Adipocyte (in vitro differentiated cells): ENCODE measurements around the gene ESYT2.

Source experiments
- DNase-seq: peaks from one replicate; pipeline ENCODE4 v3.0.0-alpha.2; 2015; ENCODE audit warnings: low read depth
- H3K27me3 ChIP-seq: replicated peaks from 2 replicates; pipeline ENCODE4 v1.7.0; 2013; ENCODE audit warnings: mild to moderate bottlenecking, low read length, moderate library complexity; ENCODE audit not compliant: control insufficient read depth, insufficient read depth
- H3K36me3 ChIP-seq: 2 replicates; pipeline ENCODE4 v1.7.0; 2013; ENCODE audit warnings: low read length, mild to moderate bottlenecking, moderate library complexity; ENCODE audit not compliant: control insufficient read depth, insufficient read depth, severe bottlenecking
- H3K4me1 ChIP-seq: 2 replicates; pipeline ENCODE4 v1.7.0; 2013; ENCODE audit warnings: mild to moderate bottlenecking, low read length, moderate library complexity; ENCODE audit not compliant: control insufficient read depth, insufficient read depth
- H3K4me3 ChIP-seq: 2 replicates; pipeline ENCODE4 v1.7.0; 2013; ENCODE audit warnings: mild to moderate bottlenecking, low read length, moderate library complexity
- H3K9ac ChIP-seq: 2 replicates; pipeline ENCODE4 v1.7.0; 2013; ENCODE audit warnings: mild to moderate bottlenecking, low read length, moderate library complexity
- H3K9me3 ChIP-seq: 2 replicates; pipeline ENCODE4 v1.7.0; 2013; ENCODE audit warnings: mild to moderate bottlenecking, low read length, moderate library complexity; ENCODE audit not compliant: control insufficient read depth

The ESYT2 gene

DNA sequence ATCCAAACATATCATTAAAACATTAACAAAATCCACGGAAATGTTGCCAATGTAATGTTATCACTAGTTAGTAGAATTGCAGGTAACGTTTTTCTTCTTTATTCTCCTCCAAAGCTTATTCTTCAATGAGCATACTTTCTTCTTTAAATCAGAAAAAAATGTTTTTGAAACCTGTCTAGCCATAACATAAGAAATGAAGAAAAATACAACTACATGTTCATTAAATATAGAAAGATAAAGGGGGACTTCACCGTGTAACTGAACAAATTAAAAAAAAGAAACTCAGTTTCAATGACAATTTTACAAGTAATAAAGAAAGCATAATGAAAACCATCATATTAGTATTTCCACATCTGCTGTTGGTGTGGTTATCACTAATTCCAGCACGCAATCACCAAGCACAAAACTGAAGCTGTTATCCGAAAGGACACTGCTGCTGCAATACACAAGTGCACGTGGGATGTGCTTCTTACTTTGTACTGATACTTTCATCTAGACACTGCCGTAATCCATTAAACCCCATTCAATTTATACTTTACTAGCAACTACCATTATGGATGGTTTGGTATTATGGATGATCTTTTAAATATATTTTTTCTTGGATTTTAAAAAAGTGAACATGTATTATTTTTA lies 9.6 kb downstream of the ESYT2 start:
- peak; percentile 62 for DNase-seq
- H3K27me3 ChIP-seq, result no peaks in the 10 kb centered on the region
- H3K4me1 ChIP-seq, result peaks cover 72% of the 10 kb centered on the region

DNA sequence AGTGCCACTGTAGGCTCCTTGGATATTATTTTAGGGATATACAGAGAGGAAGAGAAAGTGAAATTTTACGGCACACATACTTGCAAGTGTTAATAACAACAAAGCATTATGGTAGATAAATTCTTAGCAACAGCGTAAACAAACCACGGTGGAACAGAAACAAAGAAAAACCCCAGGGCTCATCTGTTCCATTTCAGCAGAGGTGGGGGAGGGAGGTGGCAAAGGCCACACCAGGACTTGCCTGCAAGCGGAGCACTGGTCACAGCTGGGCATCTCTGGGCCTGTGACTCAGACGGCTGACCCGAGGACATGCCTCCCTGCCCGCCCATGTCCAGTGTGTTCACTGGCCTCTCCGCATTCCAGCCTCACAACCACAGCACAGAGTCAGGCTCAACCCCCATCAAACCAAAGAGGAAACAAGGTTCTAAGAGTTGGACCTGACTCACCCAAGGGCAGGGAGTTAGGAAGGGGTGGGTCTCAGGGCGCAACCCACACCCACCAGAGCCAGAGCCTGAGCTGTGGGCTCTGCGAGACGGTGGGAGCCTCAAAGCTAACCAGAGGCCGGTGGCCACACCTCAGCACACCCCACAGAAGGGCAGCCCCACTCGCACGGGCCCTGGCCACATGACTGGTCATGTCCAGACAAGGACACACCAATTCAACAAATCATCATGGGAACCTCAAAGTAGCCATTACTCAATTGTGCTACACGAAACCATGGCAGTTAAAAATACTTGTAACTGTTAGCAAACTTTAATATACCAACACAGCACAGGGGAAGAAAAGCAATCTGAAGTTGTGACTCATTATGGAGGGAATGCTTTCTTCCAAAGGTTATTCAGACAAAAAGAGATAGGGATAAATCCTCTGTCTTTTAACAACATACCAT lies 10.7 kb downstream of the ESYT2 start:
- peak overlapping the region; percentile 73 for H3K4me3 ChIP-seq
- peaks cover 75% of the 10 kb centered on the region for H3K4me1 ChIP-seq
- peak; percentile 93 for DNase-seq
- H3K9me3 ChIP-seq, result no peaks in the 10 kb centered on the region
- H3K27me3 ChIP-seq, result no peaks in the 10 kb centered on the region
- H3K9ac ChIP-seq, result peak overlapping the region; percentile 83
- no peaks in the 10 kb centered on the region for H3K36me3 ChIP-seq

More for the DNA sequence above, 9.6 kb downstream of the ESYT2 start:
- no peaks in the 10 kb centered on the region for H3K36me3 ChIP-seq
- no peaks in the 10 kb centered on the region for H3K9me3 ChIP-seq
- peak overlapping the region; percentile 73 for H3K4me3 ChIP-seq
- H3K9ac ChIP-seq, result peak overlapping the region; percentile 83

DNA sequence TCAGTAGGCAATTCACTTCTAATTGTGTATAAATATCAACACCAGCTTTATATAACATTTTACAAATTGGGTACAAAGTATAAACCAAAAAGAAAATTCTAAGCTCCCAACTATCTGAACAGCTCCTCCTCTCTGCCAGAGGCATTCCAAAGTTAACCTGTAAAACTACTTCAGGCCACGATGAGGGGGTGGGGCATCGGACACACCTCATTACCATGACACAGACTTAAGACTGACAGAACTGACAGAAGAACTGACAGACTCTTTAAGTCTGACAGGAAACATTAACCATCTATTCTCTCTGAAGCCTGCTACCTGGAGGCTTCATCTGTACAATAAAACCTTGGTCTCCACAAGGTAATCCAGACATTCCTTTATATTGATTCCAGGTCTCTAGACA lies 12.3 kb downstream of the ESYT2 start:
- DNase-seq, result no peak
- Histone ChIP-seq H3K36me3 (no peaks in the 10 kb centered on the region), H3K4me3 (peak overlapping the region; percentile 73), H3K9me3 (no peaks in the 10 kb centered on the region), H3K4me1 (peaks cover 82% of the 10 kb centered on the region), H3K27me3 (no peaks in the 10 kb centered on the region), H3K9ac (peak overlapping the region; percentile 83)

DNA sequence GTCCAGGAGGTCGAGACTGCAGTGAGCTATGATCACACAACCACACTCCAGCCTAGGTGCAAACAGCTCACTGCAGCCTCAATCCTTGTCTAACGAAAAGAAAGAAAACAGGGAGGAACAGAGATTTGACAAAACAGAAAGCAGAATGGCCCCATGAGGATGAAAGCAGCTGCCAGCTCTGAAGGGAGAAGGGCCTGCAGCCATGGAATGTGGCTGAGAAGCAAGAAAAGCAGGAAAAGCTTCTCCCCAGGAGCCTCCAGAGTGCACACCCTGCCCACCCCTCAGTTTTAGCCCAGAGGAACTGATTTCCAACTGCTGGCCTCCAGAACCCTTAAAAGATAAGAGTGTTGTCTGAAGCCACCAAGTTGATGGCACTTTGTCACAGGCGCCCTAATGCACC lies 13.0 kb downstream of the ESYT2 start:
- Histone ChIP-seq H3K4me3 (peak overlapping the region; percentile 73), H3K27me3 (no peaks in the 10 kb centered on the region), H3K4me1 (peaks cover 82% of the 10 kb centered on the region), H3K36me3 (no peaks in the 10 kb centered on the region), H3K9ac (peak overlapping the region; percentile 83), H3K9me3 (no peaks in the 10 kb centered on the region)
- DNase-seq, result peak; percentile 47

DNA sequence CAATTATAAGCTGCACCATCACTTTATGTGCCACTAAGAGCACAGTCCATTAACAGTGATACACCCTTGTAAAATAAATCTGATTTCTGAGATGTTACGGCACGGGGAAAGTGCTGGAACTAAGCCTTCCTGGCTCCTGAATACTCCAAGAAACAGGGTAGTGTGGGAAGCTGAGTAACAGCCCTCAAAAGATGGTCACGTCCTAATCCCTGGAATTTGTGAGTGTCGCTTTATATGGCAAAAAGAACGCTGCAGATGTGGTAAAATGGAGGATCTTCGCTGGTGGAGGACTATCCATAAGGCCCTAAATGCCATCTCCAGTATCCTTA lies 13.5 kb downstream of the ESYT2 start:
- no peak for DNase-seq
- no peaks in the 10 kb centered on the region for H3K36me3 ChIP-seq
- no peaks in the 10 kb centered on the region for H3K9me3 ChIP-seq
- peaks cover 82% of the 10 kb centered on the region for H3K4me1 ChIP-seq
- H3K4me3 ChIP-seq, result peak overlapping the region; percentile 73
- H3K9ac ChIP-seq, result peak overlapping the region; percentile 83
- H3K27me3 ChIP-seq, result no peaks in the 10 kb centered on the region

DNA sequence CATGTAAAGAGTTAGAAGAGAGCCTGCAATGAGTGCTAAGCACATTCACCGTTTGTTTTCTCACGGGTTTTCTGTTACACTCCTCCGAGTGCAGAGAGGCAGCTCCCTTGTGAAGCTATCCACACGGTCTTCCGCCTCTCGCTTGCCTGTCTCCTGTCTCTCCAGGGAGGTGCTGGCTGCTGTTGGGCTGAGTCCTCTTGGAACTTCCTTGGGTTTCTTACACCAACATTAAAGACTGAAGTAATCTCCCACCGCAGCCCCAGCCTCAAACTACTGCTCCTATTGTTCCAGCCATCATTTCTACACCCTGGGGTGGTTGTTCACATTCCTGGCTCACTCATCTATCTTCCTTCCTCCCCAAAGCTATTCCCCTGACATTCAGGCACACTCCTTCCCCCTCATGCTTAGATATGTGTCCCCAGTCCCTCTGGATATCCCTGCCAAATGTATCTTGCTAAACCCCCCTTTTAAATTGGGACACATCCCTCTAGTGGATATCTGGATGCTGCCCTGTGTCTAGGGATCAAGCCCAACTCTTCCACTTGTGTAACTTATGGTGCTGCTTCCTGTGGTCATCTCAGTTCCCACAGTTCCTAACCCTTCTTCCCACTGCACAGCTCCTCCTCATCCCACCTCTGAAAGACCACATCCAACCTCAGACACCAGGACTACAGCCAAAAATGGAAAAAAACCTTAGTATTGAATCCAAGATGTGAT lies 14.1 kb downstream of the ESYT2 start:
- H3K4me1 ChIP-seq, result peaks cover 81% of the 10 kb centered on the region
- DNase-seq, result no peak
- H3K27me3 ChIP-seq, result no peaks in the 10 kb centered on the region
- H3K9me3 ChIP-seq, result no peaks in the 10 kb centered on the region
- H3K4me3 ChIP-seq, result peak overlapping the region; percentile 73
- no peaks in the 10 kb centered on the region for H3K36me3 ChIP-seq
- peak overlapping the region; percentile 83 for H3K9ac ChIP-seq

DNA sequence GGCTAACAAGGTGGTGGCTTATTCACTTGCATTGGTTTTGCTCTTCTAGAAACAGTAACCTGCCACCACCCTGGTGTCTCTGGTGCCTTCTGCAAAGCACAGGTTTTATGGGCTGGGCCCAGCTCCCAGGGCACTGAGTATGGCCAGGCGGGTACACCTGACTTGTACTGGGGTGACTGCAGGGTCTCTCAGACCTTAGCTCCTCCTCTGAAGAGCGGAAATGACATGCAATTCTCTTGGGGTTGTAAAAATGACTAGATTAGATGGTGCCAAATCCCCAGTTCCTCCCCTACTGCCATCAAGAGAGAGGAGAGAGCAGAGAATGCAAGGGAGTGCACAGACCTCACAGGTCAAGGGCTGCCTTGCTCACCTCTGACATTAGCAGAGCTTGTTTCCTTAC lies 14.7 kb downstream of the ESYT2 start:
- no peaks in the 10 kb centered on the region for H3K27me3 ChIP-seq
- H3K4me3 ChIP-seq, result peak overlapping the region; percentile 73
- no peaks in the 10 kb centered on the region for H3K9me3 ChIP-seq
- H3K36me3 ChIP-seq, result no peaks in the 10 kb centered on the region
- DNase-seq, result no peak
- peak overlapping the region; percentile 43 for H3K9ac ChIP-seq
- H3K4me1 ChIP-seq, result peaks cover 75% of the 10 kb centered on the region

GRCh38 chr7:158812684-158813083 lies 16.6 kb downstream of the ESYT2 start:
- peaks cover 58% of the 10 kb centered on the region for H3K4me1 ChIP-seq
- H3K9me3 ChIP-seq, result no peaks in the 10 kb centered on the region
- no peaks in the 10 kb centered on the region for H3K27me3 ChIP-seq
- no peak overlapping the region for H3K9ac ChIP-seq
- H3K4me3 ChIP-seq, result no peak overlapping the region
- no peak for DNase-seq
- peaks cover 4% of the 10 kb centered on the region for H3K36me3 ChIP-seq

- Histone ChIP-seq H3K4me1 (peaks cover 54% of the 10 kb centered on the region), H3K4me3 (peak overlapping the region; percentile 43), H3K36me3 (peaks cover 4% of the 10 kb centered on the region), H3K27me3 (no peaks in the 10 kb centered on the region), H3K9ac (peak overlapping the region; percentile 72), H3K9me3 (no peaks in the 10 kb centered on the region)
- DNase-seq, result no peak
These were observed 17.4 kb downstream of the ESYT2 start for GRCh38 chr7:158811894-158812293.

GRCh38 chr7:158811461-158811860 lies 17.8 kb downstream of the ESYT2 start:
- peak overlapping the region; percentile 72 for H3K9ac ChIP-seq
- H3K36me3 ChIP-seq, result peaks cover 4% of the 10 kb centered on the region
- no peaks in the 10 kb centered on the region for H3K27me3 ChIP-seq
- DNase-seq, result peak; percentile 66
- peaks cover 50% of the 10 kb centered on the region for H3K4me1 ChIP-seq
- H3K4me3 ChIP-seq, result peak overlapping the region; percentile 43
- H3K9me3 ChIP-seq, result no peaks in the 10 kb centered on the region

DNA sequence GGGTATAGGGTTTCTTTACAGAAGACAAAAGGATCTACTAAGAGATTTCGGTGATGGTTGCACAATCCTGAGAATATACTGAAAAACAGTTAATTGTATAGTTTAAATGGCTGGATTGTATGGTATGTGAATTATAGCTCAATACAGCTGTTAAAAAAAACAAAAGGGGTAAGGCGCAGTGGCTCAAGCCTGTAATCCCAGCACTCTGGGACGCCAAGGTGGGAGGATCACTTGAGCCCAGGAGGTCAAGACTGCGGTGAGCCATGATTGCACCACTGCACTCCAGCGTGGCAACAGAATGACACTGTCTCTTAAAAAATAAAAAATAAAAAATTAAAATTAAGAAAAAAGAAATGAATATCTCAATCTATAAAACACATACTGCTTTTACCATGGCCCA lies 18.5 kb downstream of the ESYT2 start:
- no peaks in the 10 kb centered on the region for H3K9me3 ChIP-seq
- no peak overlapping the region for H3K9ac ChIP-seq
- no peak overlapping the region for H3K4me3 ChIP-seq
- DNase-seq, result no peak
- H3K4me1 ChIP-seq, result peaks cover 50% of the 10 kb centered on the region
- H3K36me3 ChIP-seq, result peaks cover 4% of the 10 kb centered on the region
- H3K27me3 ChIP-seq, result no peaks in the 10 kb centered on the region
